Measurements from ENCODE around the gene PARN.

DNA sequence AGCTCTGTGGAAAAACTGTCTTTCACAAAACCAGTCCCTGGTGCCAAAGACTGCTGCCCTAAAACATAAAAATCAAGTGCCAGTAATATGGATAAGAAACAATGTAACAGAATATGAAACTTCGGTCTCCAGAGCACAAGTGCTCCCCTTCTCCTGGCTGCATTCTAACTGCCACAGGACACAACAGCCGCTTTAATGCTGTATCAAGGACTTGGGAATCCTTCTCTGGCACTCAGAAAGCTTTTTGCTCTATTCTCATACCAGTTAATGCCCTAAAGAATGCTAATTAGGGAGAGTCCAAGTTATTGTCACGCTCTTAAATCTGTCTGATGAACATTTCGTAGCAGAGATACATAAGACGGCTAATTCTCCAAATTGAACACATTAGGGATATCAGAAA lies 90.9 kb downstream of the PARN start:
- TF ChIP-seq CTCF (IDR thresholded peaks at IDR 0.05) (no peak), POLR2A (IDR thresholded peaks at IDR 0.05) (no peak)

All from prostate gland (tissue), 2 donors.